Inflammatory macrophage treated with lipopolysaccharide for 1 hour (primary cell): ENCODE measurements around the gene ANKS6.
"Not testable (repeated sequence)": the region's sequence is repeated elsewhere in the genome, so short reads cannot be mapped to it uniquely, and the experiment has no call there.

Experiments
- DNase-seq, 2 donors: peaks; one replicate each; pipeline ENCODE4 v3.0.0-alpha.2; 2020 to 2022

ANKS6 gene

DNA sequence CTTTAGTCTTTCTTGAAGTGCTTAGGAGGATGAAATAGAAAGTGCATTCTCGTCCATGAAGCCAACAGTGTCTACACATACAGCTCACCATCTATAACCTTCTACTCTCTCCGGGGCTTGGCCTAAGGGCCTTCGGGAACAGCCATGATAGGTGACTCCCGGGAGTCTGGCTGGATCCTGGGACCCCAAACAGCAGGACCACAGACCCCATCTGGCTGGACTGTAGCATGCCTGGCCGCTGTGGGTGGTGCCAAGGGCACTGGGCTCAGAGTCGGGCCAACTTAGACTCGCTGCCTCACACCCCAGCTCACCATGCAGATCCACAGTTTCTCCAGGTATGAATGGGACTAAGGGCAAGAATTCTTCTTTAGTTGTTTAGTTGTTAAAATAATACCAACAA is 104.0 kb downstream of the ANKS6 start:
- no peak for DNase-seq

DNA sequence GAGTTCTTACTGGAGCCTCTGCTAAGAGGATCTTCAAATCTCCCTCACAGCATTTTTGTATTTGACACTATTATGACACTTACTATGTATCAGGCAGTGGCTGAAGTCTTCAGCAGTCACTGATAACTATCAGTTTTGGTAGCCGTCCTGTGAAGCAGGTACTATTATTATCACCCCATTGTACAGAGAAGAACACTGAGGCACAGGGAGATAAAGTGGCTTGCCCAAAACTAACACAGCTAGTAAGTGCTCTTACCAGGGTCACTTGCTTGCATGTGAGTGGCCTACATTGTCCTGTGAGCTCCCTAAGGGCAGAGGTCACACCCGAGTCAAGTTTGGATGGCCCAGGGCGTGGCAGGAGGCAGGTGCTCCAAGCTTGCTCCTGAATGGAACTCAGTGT is 104.5 kb downstream of the ANKS6 start:
- no peak for DNase-seq

DNA sequence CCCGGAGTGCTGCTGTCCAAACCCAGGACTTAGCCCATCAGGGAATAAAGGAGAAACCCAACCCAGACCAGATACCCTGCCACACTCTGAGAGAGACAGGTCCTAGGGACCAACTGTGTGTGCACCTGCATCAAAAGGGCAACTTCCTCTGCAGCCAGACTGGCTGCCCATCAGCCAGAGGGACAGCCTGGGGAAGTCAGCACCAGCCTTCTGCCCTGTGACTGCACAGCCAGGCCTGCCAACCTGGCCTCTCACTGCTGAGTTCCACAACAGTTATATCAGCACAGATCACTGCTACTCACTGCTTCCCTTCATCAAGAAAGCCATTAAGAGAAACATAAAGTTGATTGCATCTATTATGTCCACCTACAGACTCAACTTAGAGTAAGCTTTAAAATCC is 105.7 kb downstream of the ANKS6 start:
- no peak for DNase-seq

DNA sequence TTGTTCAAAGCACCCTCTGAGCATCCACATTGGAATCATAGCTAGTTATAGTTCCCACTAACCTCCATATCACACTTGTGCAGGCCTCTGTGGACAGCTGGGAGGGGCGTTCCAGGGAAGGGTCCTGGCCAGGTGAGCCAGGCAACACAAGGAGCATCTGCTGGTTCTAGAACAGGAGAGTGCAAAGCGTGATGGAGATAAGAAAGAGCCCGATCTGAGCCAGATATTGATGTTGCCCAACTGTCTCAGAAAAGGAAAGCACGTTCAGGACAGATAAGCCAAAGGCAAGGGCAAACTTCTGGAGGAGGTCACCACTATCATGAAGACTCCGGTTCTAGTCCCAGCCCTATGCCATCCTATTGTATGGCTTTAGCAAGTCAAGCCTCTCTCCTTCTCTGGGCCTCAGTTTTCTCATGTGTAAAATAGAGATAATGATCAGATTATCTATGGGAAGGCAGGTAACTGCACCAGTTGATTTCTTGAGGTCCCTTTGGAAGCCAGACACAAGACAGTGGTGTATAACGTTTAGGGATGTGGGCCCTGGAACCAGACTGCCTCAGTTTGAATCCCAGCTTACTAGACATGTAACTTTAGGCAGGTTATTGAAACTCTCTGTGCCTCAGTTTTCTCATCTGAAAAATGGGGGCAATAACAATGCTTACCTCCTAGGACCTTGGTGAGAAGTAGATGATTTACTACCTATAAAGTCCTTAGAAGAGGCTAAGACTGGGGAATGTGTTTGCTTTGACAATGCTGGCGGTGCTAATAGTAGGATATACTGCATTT is 107.5 kb downstream of the ANKS6 start:
- DNase-seq, result no peak

DNA sequence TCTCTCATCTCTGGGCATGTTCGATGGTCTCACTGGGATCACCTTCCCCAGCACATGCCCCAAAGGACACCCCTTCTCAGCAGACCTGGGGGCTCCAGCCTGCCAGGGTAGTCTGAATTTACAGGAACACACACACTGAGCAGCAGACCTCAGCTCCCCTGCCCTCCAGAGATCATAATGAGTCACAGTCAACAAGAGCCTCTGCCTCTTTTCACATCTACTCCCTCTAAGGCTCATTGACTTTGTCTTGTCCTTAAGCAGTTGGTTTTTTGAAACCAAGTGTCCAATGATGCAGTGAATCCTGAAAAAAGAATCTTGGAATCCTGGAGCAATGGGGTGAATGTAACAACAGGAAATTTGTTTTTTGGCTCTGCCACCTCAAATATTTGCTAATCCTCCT is 108.4 kb downstream of the ANKS6 start:
- DNase-seq, result no peak

DNA sequence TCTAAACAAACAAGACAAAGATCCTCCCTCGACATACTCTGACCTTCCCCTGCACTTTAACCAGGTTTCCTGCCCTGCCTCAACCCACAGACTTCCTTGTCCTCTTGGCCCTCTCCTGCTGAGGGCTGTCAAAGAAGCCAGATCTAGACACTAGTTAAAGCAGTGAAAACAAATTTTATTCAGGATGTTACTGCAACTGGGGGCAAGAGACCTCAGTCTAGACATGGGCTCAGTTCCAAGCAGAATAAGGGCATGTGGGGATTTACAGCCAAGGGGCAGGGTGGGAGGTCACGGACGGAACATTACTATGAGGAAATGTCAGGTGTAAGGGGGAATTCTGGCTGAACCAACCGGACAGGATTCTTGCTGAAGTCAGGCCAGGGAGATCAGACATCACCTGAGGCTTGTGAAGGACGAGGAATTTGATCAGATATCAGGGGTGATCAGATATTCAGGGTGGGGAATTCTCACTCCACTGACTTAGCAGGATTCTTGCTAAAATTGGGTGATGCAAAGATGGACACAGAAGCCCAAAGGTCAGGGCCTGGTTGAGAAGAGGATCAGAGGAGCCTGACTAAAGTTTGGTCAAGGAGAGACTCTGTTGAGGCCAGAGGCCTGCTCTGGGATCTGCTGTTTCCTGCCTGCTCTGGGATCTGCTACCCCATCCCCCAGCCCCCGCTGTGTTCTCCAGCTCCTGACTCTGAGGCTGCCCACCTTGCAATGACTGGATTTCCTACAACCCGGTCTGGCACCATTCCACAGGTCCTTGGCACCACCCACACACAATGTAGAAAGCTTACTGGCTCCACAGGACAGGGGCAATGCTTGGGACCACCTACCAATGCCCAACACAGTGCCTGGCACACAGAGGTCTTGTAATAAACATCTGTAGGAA is 109.1 kb downstream of the ANKS6 start:
- no peak for DNase-seq

DNA sequence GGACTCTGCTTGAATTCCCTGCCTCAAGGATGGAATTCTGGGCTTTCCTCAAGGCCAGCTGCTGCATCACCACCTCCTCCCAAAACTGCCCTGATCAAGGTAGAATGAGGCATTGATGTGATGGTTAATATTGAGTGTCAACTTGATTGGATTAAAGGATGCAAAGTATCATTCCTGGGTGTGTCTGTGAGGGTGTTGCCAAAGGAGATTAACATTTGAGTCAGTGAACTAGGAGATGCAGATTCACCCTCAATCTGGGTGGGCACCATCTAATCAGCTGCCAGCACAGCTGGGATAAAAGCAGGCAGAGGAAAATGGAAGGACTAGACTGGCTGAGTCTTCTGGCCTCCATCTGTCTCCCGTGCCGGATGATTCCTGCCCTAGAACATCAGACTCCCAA is 111.5 kb downstream of the ANKS6 start:
- DNase-seq, result not testable (repeated sequence)
